ENCODE results near the gene ETDA. TPM values are rescaled to one million over a fixed set of nuclear protein-coding genes. Genes with fewer than 3 reads are reported as not detected.

ETDA gene
- total and polyA plus RNA-seq, 10 donors = not detected

GRCh38 chrX:135302269-135302873, 50.5 kb downstream of the ETDA start:
- TF ChIP-seq POLR2A (IDR thresholded peaks at IDR 0.05) (no peak), POLR2AphosphoS5 (IDR thresholded peaks at IDR 0.05) (no peak)
- TF ChIP-seq, protein P1, sequence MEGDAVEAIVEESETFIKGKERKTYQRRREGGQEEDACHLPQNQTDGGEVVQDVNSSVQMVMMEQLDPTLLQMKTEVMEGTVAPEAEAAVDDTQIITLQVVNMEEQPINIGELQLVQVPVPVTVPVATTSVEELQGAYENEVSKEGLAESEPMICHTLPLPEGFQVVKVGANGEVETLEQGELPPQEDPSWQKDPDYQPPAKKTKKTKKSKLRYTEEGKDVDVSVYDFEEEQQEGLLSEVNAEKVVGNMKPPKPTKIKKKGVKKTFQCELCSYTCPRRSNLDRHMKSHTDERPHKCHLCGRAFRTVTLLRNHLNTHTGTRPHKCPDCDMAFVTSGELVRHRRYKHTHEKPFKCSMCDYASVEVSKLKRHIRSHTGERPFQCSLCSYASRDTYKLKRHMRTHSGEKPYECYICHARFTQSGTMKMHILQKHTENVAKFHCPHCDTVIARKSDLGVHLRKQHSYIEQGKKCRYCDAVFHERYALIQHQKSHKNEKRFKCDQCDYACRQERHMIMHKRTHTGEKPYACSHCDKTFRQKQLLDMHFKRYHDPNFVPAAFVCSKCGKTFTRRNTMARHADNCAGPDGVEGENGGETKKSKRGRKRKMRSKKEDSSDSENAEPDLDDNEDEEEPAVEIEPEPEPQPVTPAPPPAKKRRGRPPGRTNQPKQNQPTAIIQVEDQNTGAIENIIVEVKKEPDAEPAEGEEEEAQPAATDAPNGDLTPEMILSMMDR (IDR thresholded peaks at IDR 0.05 in 8 of 11, conservative IDR thresholded peaks at IDR 0.05 in 3 of 11) = no peak
- Histone ChIP-seq H3K27ac (no peak overlapping the region), H3K36me3 (no peaks in the 10 kb centered on the region), H3K27me3 (replicated peaks in 1 of 7) (no peaks in the 10 kb centered on the region), H3K4me3 (no peak overlapping the region), H3K4me1 (no peaks in the 10 kb centered on the region), H3K9me3 (no peaks in the 10 kb centered on the region)
- intact Hi-C loops (cut with DNase I; ENCODE audit: low total_unique reads) = no loop called here
- WGBS, 5 donors = 67 to 94% (median 89%) methylated on average over 5 of the region's 5 CpGs
- DNase-seq = no peak

Other genes starting within 250 kb of the ETDA start
- gene RTL8B, start 229.5 kb upstream of the ETDA start, total RNA-seq = 1 to 10 TPM; 4.6 to 9.8 (median 7.5) TPM
- 1 to 10 TPM; 3.5 to 6.3 (median 4.9) TPM for gene RTL8B, start 229.5 kb upstream of the ETDA start, polyA plus RNA-seq
- gene RTL8C, start 219.7 kb upstream of the ETDA start, total RNA-seq = 10 to 100 TPM; 36.5 to 60.0 (median 44.7) TPM
- gene RTL8C, start 219.7 kb upstream of the ETDA start, polyA plus RNA-seq = 10 to 100 TPM; 34.8 to 57.6 (median 38.1) TPM
- gene RTL8A, start 199.9 kb upstream of the ETDA start, total RNA-seq = 10 to 100 TPM; 14.3 to 30.8 (median 20.8) TPM
- gene RTL8A, start 199.9 kb upstream of the ETDA start, polyA plus RNA-seq = 10 to 100 TPM; 36.4 to 43.8 (median 41.4) TPM
- gene SMIM10L2B, start 153.3 kb upstream of the ETDA start, total RNA-seq = 1 to 10 TPM in 6 of 7 donors, under 1 TPM in 1; 0.57 to 1.6 (median 1.4) TPM
- under 1 TPM; 0.26 to 0.42 (median 0.27) TPM for gene SMIM10L2B, start 153.3 kb upstream of the ETDA start, polyA plus RNA-seq
- gene ETDB, start 131.5 kb upstream of the ETDA start, total RNA-seq = not detected
- gene ETDB, start 131.5 kb upstream of the ETDA start, polyA plus RNA-seq = not detected
- not detected for gene CT55, start 80.7 kb upstream of the ETDA start, total RNA-seq
- gene CT55, start 80.7 kb upstream of the ETDA start, polyA plus RNA-seq = not detected
- gene ETDC, start 57.4 kb downstream of the ETDA start, total RNA-seq = not detected
- not detected for gene ETDC, start 57.4 kb downstream of the ETDA start, polyA plus RNA-seq
- 10 to 100 TPM; 12.6 to 23.1 (median 17.6) TPM for gene ZNF75D, start 92.0 kb downstream of the ETDA start, total RNA-seq
- 10 to 100 TPM in 2 of 3 donors, 1 to 10 TPM in 1; 8.4 to 12.7 (median 12.4) TPM for gene ZNF75D, start 92.0 kb downstream of the ETDA start, polyA plus RNA-seq
- 10 to 100 TPM in 5 of 7 donors, 1 to 10 TPM in 2; 6.7 to 18.9 (median 10.6) TPM for gene ZNF449, start 92.7 kb downstream of the ETDA start, total RNA-seq
- gene ZNF449, start 92.7 kb downstream of the ETDA start, polyA plus RNA-seq = 1 to 10 TPM; 2.3 to 6.3 (median 4.2) TPM
- 1 to 10 TPM; 1.7 to 7.7 (median 4.7) TPM for gene SMIM10L2A, start 169.9 kb downstream of the ETDA start, total RNA-seq
- gene SMIM10L2A, start 169.9 kb downstream of the ETDA start, polyA plus RNA-seq = 1 to 10 TPM in 1 of 3 donors, under 1 TPM in 2; 0.50 to 2.5 (median 0.52) TPM